Measurements from ENCODE around the gene ZNF579.

ZNF579 gene, protein sequence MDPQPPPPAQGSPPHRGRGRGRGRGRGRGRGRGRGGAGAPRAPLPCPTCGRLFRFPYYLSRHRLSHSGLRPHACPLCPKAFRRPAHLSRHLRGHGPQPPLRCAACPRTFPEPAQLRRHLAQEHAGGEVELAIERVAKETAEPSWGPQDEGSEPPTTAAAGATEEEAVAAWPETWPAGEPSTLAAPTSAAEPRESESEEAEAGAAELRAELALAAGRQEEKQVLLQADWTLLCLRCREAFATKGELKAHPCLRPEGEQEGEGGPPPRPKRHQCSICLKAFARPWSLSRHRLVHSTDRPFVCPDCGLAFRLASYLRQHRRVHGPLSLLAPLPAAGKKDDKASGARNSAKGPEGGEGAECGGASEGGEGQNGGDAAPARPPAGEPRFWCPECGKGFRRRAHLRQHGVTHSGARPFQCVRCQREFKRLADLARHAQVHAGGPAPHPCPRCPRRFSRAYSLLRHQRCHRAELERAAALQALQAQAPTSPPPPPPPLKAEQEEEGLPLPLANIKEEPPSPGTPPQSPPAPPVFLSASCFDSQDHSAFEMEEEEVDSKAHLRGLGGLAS

DNA sequence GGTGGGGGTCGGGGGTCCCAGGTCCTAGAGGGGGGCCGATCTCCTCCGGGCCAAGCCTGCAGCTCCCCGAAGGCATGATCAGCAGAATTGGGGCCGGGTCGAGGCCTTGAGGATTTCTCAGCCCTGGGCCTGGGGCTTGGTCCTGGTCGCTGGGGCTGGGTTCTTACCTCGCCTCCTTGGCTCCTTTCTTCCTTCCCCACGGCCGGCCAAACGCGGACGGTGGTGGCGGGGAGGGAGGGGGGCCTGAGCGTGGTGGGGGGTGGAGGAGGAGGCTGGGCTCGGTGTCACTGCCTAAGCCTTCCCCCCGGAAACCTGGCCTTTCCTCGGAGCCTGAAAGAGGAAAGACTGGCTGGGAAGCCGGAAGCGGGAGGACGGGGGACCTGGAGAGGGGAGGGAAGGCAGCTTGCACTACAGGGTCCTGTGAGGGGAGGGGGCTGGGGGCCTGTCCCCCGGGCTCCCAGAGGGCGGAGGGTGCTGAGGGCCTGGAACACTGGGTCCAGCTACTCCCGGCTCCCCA lies at the start of gene ZNF579:
Gene ZNF579, minus strand, starts transcription at position 221 of the 517 bp plus-strand sequence. CDS start 1,209 bp downstream, outside the sequence.
- DNase-seq (ENCODE audit: low spot score): no peak

DNA sequence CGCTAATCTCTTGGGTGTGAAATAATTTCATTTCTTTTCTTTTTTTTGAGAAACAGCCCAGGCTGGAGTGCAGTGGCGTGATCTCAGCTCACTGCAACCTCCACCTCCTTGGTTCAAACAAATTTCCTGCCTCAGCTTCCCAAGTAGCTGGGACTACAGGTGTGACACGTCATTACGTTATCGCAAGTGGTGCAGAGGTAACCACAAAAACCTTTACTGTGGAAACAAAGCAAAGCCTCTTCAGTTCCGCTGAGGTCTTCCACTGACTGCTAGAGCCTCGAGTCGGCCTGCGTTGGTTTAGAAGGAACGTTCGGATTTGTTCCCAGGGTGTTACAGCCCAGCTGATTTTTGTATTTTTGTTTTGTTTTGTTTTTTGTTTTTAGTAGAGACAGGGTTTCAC lies 45.7 kb upstream of the ZNF579 start:
- DNase-seq (ENCODE audit: low spot score): no peak

DNA sequence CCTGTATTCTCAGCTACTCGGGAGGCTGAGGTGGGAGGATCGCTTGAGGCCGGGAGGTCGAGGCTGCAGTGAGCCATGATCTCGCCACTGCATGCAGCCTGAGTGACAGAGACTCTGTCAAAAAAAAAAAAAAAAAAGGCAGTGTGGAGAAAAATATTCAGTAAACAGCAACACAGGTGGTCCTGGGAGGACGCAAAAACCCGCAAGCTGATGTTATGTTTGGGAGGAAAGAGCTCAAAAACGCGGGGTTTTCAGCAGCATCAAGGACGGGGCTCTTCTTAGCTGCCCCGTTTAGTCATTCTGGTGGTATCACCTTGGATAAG lies 44.3 kb upstream of the ZNF579 start:
- no peak for DNase-seq (ENCODE audit: low spot score)

DNA sequence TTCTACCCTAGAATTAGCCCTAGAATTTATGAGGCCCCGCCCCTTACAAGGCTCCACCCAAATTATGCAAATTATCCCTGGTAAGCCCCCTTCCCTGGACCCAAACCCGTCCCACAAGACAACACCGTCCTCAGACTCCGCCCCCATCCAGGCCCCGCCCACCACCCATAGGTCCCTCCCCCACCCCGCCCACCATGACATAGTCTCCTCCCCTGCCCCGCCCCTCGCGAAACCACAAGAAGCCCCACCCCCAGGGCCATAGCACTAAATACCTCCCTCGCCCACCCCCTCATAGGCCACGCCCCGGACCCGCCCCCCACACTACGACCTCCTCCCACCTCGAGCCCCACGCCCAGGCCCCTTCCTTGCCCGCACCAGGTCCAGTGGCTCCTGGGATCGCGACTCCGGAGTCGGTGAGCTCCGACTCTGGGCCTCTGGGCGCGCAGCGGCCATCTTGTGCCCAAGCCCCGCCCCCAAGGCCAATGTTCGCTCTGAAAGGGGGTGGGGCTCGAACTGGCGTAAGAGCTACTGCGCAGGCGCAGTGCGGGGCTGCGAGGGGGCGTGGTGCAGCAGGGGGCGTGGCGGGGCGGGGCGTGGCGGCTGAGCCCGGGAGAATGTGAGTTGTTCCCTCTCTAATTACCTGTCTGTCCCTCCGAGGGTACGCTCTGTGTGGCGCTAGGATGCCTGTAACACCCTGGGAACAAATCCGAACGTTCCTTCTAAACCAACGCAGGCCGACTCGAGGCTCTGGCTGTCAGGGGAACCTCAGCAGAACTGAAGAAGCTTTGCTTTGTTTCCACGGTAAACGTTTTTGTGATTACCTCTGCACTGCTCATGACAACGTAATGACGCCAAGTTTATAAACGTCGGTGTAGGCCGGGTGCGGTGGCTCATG lies 43.7 kb upstream of the ZNF579 start, which contains the start of gene ZNF784:
Gene ZNF784, minus strand, starts transcription at position 458 of the 895 bp plus-strand sequence. Its CDS starts 5 bp downstream, at position 453.
- DNase-seq (ENCODE audit: low spot score): peak; percentile 97

DNA sequence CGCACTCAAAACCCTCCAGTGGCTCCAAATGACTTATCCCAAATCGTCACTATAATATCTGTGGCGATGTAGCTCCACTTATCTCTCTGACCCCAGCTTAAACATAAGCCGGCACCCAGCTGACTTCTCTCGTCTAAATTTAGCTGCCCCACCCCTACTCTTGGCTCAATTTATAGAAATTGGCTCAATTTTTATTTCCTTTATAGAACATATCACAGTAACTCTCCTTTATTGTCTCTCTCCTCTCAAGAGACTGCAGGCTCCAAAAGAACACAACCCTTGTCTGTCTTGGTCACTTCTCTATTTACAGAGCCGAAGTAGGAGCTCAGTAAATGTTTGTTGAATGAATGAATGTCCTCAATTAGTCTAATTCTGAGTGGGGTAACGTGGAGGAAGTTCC lies 42.9 kb upstream of the ZNF579 start:
- no peak for DNase-seq (ENCODE audit: low spot score)

DNA sequence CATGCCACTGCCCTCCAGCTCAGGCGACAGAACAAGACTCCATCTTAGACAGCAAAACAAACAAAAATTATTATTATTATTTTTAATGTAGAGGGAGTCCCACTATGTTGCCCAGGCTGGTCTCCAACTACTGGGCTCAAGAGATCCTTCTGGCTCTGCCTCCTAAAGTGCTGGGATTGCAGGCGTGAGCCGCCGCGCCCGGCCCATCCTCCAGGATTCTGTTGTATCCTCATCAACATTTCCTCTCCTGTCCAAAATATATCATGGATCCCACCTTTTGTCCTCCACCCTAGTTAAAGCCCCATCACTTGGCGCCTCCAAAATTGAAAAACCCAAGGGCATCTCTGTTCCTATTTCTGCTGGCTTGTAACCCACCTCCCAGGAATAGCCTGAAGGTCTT lies 42.5 kb upstream of the ZNF579 start:
- no peak for DNase-seq (ENCODE audit: low spot score)

DNA sequence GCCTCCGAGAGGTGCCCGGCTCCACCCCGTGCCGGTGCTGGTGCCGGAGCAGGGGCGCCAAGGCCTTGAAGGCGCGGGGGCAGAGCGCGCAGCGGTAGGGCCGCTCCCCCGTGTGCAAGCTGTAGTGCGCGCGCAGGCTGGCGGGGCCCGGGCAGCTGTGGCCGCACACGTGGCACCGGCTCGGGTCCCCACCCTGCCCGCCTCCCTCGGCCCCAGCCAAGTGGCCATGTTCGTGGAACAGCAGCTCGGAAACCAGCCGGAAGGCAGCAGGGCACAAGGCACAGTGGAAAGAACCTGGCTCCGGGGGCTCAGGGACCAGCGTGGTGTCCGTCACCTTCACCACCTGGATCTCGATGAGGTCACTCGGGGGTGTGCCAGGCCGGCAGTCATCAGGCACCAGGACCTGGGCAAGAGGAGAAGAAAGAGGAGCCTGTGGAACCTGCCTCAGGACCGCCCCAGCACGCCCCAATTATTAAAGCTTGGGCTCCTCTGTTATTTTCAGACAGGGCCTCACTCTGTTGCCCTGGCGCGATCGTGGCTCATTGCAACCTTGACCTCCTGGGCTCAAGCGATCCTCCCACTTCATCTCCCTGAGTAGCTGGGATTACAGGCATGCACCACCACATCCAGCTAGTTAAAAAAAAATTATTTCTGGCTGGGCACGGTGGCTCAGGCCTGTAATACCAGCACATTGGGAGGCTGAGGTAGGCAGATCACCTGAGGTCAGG lies 41.8 kb upstream of the ZNF579 start:
- DNase-seq (ENCODE audit: low spot score): no peak

DNA sequence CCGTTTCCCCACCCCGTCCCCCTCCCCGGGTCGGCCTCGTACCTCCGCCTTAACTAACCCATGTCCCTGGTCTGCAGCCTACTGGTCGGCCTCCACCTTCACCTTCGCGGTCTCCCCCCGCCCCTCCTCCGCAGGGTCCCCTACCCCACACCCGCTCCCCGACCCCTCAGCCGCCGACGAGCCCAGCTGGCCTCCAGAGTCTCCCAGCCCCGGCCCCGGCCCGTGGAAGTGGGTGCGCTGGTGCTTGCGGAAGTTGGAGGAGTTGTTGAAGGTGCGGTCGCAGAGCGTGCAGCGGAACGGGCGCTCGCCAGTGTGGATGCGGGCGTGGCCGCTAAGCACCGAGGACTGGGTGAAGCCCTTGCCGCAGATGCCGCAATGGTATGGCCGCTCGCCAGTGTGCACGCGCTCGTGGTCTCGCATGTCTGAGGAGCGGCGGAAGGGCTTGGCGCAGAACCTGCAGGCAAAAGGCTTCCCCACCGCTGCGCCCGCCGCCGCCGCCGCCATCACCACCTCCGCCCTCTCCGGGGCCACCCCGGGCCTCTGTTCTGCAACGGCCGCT lies 41.1 kb upstream of the ZNF579 start:
- DNase-seq (ENCODE audit: low spot score): no peak

DNA sequence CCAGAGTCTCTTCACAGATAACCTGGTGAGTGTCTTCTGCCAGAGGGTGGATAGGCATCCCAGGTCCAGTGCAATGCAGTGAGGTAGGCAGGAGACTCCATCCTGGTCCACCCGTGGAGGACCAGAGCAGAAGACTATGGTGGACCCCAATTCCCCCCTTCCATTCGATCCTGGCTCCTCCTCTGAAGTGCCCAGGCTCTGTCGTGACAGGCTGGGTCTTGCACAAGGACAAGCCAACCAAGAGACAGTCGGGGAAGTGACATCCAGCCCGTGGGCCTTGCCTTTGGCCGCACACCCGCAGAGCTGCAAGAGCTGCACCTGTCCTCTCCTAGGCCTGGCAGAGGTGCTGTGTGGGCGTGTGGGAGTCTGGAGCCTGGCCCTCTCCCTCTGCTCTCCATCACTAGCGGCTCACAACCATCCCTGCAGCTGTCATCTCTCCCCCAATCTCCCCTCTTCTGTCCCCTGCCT lies 40.6 kb upstream of the ZNF579 start:
- DNase-seq (ENCODE audit: low spot score): no peak

DNA sequence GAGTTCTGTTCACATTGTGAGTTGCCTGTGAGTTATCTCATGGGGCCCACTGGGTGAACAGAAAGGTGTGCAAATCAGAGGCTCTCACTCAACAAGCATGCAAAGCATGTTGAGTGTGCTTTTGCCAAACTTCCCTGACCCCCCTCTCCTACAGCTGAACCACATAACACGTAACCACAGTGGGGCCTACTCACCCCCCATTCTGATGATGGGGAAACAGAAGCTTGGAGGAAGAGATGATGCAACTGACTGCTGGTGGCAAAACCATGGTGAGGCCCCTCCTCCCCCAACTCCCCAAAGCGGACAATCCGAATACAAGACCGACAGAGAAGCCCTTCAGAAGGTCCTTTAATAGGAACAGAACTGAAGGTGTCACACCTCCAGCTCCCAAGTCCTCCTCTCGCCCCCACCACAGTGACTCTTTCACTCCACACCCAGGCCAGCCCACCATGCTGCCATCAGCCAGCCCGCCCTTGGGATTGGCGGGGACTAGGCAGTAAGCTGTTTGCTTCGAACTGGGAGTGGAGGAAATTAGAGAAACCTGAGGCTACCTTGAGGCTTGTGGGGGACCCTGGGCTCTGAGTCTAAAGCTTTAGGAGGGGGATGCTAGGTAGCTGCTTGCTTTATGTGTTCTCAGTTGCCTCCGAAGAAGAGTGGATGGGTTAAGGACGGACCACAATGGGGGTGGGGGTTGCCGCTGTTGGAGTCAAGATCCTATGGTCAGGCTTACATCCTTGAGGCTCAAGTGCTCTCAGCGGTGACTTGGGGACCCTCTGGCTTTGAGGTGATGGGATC lies 40.0 kb upstream of the ZNF579 start:
- DNase-seq (ENCODE audit: low spot score): no peak

DNA sequence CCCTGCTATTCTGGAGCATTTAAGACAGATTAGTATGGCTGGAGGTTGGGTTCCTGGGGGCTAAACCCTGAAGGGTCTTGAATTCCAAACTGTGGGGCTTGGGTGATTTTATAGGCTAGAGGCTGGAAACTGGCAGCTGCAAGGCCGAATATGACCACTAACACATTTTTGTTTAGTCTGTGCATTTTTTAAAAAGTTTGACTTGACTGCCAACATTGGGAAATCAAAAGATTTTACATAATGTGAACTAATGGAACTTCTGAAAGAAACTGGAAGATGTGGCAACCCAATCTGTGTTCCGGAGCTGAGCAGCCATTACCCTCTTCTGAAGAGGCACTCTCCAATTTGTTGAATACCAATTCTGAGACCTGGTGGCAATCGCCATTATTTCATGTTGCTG lies 38.6 kb upstream of the ZNF579 start:
- DNase-seq (ENCODE audit: low spot score): no peak

DNA sequence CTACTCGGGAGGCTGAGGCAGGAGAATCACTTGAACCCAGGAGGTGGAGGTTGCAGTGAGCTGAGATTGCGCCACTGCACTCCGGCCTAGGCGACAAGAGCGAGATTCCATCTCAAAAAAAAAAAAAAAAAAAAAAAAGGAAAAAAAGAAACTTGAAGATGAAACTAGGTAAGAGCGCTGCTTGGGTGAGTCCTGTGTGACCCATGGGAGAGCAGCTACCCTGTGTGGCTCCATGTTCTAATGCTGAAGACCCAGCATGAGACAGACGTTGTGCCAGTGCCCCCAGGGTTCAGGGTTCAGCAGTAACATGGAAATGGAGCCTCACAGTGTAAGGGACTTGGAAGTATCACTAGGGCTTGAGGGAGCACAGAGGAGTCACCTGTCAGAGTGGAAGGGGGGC lies 37.8 kb upstream of the ZNF579 start:
- DNase-seq (ENCODE audit: low spot score): no peak

DNA sequence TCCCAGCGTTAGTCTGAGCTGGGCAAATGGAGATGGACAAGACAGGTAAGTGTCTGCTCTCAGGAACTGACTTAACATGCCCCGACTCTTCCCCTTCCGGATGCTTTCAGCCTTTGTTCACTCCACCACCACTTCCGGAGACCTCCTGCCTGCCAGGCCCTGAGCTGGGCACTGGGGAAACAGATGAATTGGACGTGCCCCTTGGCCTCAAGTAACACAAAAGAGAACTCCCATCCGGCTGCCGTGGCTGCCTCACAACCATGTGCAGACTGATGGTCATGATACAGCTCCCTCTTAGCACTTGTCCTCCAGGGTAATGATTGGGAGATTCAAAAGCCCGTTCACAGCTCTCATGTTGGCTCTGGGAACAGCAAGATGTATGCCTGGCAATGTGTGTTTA lies 36.8 kb upstream of the ZNF579 start:
- DNase-seq (ENCODE audit: low spot score): no peak

DNA sequence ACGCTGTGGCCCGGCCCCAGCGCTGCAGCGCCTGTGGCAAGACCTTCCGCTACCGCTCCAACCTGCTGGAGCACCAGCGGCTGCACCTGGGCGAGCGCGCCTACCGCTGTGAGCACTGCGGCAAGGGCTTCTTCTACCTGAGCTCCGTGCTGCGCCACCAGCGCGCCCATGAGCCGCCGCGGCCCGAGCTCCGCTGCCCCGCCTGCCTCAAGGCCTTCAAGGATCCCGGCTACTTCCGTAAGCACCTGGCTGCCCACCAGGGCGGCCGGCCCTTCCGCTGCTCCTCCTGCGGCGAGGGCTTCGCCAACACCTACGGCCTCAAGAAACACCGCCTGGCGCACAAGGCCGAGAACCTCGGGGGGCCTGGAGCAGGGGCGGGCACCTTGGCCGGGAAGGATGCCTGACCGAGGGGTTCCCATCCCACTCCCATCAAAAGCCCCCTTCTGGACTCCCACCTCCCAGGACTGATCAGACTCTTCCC lies 35.8 kb upstream of the ZNF579 start:
- DNase-seq (ENCODE audit: low spot score): no peak

DNA sequence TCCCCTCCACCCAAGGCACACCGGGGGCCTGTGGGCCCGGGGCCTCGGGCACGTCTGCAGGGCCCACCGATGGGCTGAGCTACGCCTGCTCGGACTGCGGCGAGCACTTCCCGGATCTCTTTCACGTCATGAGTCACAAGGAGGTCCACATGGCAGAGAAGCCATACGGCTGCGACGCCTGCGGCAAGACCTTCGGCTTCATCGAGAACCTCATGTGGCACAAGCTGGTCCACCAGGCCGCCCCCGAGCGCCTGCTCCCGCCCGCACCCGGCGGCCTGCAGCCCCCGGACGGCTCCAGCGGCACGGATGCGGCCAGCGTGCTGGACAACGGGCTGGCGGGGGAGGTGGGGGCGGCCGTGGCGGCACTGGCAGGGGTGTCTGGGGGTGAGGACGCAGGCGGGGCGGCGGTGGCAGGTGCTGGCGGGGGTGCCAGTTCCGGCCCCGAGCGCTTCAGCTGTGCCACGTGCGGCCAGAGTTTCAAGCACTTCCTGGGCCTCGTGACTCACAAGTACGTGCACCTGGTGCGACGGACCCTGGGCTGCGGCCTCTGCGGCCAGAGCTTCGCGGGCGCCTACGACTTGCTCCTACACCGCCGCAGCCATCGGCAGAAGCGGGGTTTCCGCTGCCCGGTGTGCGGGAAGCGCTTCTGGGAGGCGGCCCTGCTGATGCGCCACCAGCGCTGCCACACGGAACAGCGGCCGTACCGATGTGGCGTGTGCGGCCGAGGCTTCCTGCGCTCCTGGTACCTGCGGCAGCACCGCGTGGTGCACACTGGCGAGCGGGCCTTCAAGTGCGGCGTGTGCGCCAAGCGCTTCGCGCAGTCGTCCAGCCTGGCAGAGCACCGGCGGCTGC lies 35.1 kb upstream of the ZNF579 start:
- DNase-seq (ENCODE audit: low spot score): no peak

DNA sequence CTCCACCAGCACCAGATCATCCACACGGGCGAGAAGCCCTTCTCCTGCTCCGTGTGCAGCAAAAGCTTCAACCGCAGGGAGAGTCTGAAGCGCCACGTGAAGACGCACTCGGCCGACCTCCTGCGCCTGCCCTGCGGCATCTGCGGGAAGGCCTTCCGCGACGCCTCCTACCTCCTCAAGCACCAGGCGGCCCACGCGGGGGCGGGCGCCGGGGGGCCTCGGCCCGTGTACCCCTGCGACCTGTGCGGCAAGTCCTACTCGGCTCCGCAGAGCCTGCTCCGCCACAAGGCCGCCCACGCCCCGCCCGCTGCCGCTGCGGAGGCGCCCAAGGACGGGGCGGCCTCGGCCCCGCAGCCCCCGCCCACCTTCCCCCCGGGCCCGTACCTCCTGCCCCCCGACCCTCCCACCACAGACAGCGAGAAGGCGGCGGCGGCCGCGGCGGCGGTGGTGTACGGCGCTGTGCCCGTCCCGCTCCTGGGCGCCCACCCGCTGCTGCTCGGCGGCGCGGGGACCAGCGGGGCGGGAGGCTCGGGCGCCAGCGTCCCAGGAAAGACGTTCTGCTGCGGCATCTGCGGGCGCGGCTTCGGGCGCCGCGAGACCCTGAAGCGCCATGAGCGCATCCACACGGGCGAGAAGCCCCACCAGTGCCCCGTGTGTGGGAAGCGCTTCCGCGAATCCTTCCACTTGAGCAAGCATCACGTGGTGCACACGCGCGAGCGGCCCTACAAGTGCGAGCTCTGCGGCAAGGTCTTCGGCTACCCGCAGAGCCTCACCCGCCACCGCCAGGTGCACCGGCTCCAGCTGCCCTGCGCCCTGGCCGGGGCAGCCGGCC lies 34.3 kb upstream of the ZNF579 start:
- no peak for DNase-seq (ENCODE audit: low spot score)

DNA sequence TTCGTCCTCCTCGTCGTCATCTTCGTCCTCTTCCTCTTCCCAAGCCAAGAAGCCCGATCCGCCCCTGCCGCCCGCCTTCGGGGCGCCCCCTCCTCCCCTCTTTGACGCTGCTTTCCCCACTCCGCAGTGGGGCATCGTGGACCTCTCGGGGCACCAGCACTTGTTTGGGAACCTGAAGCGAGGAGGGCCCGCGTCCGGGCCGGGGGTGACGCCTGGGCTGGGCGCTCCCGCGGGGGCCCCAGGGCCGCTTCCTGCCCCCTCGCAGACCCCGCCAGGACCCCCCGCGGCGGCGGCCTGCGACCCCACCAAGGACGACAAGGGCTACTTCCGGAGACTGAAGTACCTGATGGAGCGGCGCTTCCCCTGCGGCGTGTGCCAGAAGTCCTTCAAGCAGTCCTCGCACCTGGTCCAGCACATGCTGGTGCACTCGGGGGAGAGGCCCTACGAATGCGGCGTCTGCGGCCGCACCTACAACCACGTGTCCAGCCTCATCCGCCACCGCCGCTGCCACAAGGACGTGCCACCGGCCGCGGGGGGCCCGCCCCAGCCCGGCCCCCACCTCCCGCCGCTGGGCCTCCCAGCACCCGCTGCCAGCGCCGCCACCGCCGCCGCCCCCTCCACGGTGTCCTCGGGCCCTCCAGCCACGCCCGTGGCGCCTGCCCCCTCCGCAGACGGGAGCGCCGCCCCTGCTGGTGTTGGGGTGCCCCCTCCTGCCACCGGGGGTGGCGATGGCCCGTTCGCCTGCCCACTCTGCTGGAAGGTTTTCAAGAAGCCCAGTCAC lies 33.5 kb upstream of the ZNF579 start:
- no peak for DNase-seq (ENCODE audit: low spot score)

DNA sequence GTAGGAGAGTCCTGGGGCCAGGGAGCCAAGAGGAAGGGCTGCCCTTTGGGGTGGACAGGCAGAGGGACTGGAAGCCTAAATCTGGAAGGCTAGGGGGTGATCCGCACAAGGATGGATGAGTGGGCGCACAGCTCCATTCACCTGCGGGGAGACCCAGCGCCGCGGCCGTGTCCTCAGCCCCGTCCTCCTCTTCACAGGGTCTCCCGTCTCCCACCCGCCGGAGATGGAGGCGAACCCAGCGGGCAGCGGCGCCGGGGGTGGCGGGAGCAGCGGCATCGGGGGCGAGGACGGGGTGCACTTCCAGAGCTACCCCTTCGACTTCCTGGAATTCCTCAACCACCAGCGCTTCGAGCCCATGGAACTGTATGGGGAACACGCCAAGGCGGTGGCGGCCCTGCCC lies 32.7 kb upstream of the ZNF579 start:
- DNase-seq (ENCODE audit: low spot score): no peak

Data from hematopoietic multipotent progenitor cell treated with erythropoietin and hydrocortisone succinate and interleukin-3 and kit ligand, for 15 days (in vitro differentiated cells).